Amygdala (tissue), 56 donors: ENCODE results near the gene GGN.
"Not testable (repeated sequence)": the region's sequence is repeated elsewhere in the genome, so short reads cannot be mapped to it uniquely, and the experiment has no call there.

Source experiments
- DNase-seq, 56 donors: peaks; one replicate each; lab custom pipeline; 2025; lab: John Stamatoyannopoulos, UW

The GGN gene

GRCh38 chr19:38411898-38412297 lies 24.1 kb upstream of the GGN start:
- not testable (repeated sequence) for DNase-seq

DNA sequence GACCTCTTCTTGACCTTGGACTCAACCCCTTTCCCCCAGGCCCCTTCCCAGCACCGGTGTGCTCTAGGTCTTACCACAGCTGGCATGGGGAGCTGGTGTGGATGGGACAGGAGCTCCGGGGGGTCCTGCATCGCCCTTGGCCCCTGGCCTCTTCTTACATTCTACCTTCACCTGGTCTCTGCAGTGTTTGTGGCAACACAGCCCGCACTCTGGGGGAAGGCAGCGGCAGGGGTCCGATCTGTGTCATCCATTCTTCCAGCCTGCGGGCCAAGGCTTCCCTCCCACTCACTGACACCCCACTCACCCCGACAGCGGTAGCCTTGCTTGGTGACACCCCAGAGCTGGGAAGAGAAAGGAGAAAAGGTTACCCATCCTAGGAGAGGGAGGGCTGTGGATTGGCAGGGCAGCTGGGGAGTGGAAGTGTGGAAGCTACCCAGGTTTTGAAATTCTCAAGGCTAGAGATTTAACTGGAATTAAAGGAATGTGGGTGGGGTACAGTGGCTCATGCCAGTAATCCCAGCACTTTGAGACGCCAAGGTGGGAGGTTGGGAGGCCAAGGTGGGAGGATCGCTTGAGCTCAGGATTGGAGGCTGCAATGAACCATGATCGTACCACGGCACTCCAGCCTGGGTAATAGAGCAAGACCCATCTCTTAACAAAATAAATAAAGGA lies 23.3 kb upstream of the GGN start:
- DNase-seq = no peak

GRCh38 chr19:38410407-38410806 lies 22.6 kb upstream of the GGN start:
- not testable (repeated sequence) for DNase-seq

GRCh38 chr19:38409631-38410133 lies 21.8 kb upstream of the GGN start:
- peak in 1 of 56 donors; percentile 16 for DNase-seq

GRCh38 chr19:38405276-38405675 lies 17.4 kb upstream of the GGN start:
- DNase-seq = no peak

GRCh38 chr19:38404858-38405257 lies 17.0 kb upstream of the GGN start:
- DNase-seq = no peak

DNA sequence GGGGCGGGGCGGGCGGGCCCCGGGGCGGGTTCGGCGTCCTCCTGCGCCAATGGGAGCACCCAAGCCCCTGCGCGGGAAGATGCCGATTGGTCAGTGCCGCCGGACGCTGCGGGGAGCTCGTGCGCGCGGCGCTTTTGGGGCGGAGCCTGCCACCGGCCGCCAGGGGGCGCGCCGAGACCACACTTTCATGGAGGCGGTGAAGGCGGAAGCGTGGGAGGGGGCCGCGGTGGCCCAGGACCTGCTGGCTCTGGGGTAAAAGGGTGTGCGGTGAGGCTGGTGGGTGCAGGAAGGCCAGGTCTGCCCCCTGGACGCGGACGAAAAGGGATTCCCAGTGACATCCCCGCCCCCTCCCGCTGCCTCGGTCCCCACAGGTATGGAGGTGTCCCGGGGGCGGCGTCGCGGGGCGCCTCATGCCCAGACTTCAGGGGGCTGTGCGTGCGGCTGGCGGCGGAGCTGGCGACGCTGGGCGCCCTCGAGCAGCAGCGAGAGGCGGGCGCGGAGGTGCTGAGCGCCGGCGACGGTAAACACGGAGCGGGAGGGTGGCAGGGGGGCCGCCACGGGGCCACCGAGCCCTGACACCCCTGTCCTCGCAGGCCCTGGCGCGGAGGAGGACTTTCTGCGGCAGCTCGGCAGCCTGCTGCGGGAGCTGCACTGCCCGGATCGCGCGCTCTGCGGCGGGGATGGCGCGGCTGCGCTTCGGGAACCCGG lies 15.3 kb upstream of the GGN start, which contains the start of gene FAM98C:
FAM98C (plus strand) TSS at position 127 of the 708 bp plus-strand sequence; CDS start at position 188, 61 bp downstream.
- peak; percentile 68 to 98 (median 94) for DNase-seq

DNA sequence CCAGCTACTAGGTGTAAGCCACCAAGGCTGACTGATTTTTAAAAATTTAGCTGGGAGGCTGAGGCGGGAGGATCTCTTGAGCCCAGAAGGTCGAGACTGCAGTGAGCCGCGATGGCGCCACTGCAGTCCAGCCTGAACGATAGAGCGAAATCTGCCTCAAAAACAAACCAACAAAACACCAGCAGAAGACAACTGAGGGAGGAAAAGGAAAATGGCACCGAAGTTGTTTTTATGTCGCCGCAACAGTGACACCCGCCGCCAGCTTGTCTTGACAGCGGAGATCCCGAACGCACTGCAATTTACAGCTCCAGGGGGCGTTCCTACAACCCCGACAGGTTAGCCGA lies 14.8 kb upstream of the GGN start:
- DNase-seq = no peak

GRCh38 chr19:38401148-38401547 lies 13.3 kb upstream of the GGN start:
- no peak for DNase-seq

DNA sequence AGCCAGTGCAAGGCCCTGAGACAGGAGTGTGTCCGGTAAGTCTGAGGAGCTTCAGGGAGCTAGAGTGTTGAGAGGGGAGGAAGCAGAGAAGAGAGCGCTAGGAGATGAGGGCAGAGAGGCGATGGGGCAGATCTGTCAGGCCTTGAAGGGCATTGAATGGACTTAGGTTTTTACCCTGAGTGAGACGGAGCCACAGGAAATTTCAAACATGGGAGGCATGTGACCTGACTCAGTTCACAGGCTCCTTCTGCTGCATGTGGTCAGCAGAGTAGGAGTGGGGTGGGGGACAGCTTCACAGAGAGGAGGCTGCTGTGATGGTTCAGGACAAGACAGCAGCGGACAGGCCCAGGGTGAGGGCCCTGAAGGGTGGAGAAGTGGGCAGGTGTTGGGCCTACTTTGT lies 12.5 kb upstream of the GGN start:
- DNase-seq = no peak

GRCh38 chr19:38399537-38399936 lies 11.7 kb upstream of the GGN start:
- no peak for DNase-seq

DNA sequence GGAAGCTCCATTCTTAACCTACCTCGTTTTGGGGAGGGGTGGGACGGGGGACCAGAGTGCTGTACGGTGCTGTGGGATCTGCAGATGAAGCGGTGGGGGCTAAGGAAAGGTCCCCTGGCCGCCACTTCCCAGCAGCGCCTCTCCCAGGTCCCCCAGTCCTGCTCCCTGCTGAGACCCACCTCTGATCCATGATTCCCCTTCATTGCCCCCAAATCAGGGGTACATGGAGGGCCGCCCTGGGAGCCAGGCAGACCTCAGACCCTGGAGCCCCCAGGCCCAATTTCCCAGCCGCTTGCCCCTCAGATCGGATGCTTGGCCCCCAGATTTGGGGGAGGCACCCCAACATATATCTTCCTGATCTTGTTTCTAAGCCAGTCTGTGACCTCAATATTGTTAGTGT lies 11.2 kb upstream of the GGN start:
- DNase-seq = no peak

GRCh38 chr19:38395381-38396114 lies 7.7 kb upstream of the GGN start:
- no peak for DNase-seq

DNA sequence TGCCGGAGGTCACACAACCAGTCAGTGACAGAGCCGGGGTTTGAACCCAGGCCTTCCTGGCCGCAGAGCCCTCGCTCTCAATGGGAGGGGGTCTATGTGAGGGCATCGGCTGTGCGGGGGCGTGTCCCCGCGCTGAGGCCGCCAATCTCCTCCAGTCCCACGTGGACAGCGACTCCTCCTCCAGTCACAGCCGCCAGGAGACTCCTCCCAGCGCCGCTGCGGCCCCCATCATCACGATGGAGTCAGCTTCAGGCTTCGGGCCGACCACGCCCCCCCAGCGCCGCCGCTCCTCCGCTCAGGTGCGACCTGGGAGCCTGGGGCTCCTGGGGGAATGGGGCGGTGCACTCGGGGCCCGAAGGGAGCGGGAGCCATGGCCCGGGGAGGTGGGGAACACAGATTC lies 6.7 kb upstream of the GGN start:
- DNase-seq = no peak

- DNase-seq = no peak
Observed at GRCh38 chr19:38392707-38393308, 5.0 kb upstream of the GGN start.

- no peak for DNase-seq
Observed at GRCh38 chr19:38391911-38392464, 4.2 kb upstream of the GGN start.

GRCh38 chr19:38389957-38390924 lies 2.4 kb upstream of the GGN start:
- DNase-seq = no peak

GRCh38 chr19:38389101-38389925 lies 1.5 kb upstream of the GGN start:
- peak in 19 of 56 donors; percentile 11 to 60 (median 21) for DNase-seq
